Fibroblast of skin of left biceps (primary cell): ENCODE results near the gene TUBAL3.
"Not testable (repeated sequence)": the region's sequence is repeated elsewhere in the genome, so short reads cannot be mapped to it uniquely, and the experiment has no call there.

Source experiments
- DNase-seq, 2 experiments: peaks; one replicate each; pipeline ENCODE4 v3.0.0-alpha.2; 2013; ENCODE audit warnings: low read depth in 2 of 2

Gene TUBAL3

GRCh38 chr10:5423771-5424170 is 19.1 kb upstream of the TUBAL3 start:
- no peak for DNase-seq

GRCh38 chr10:5419466-5420094 is 15.0 kb upstream of the TUBAL3 start:
- no peak for DNase-seq

GRCh38 chr10:5418584-5418983 is 14.0 kb upstream of the TUBAL3 start:
- no peak for DNase-seq

- no peak for DNase-seq
Observed at GRCh38 chr10:5416981-5417380, 12.4 kb upstream of the TUBAL3 start.

- DNase-seq = peak in 1 of 2 experiments; percentile 13
Observed at GRCh38 chr10:5413012-5413938, 8.6 kb upstream of the TUBAL3 start.

- DNase-seq = peak; percentile 53 to 56
Observed at GRCh38 chr10:5412277-5412941, 7.8 kb upstream of the TUBAL3 start, which contains the start of gene NET1. NET1 (plus strand) TSS chr10:5412557; CDS start chr10:5412693, 136 bp downstream.

- no peak for DNase-seq
Observed at GRCh38 chr10:5411941-5412276, 7.3 kb upstream of the TUBAL3 start.

GRCh38 chr10:5410787-5411186 is 6.2 kb upstream of the TUBAL3 start:
- not testable (repeated sequence) for DNase-seq

- DNase-seq = no peak
Observed at GRCh38 chr10:5406918-5407317, 2.3 kb upstream of the TUBAL3 start.

- DNase-seq = no peak
Observed at GRCh38 chr10:5402798-5403197, 1.8 kb downstream of the TUBAL3 start.

- DNase-seq = no peak
Observed at GRCh38 chr10:5400468-5401240, 4.0 kb downstream of the TUBAL3 start.

- no peak for DNase-seq
Observed at GRCh38 chr10:5399332-5399731, 5.3 kb downstream of the TUBAL3 start.

GRCh38 chr10:5396556-5397300 is 7.9 kb downstream of the TUBAL3 start:
- DNase-seq = no peak

- DNase-seq = no peak
Observed at GRCh38 chr10:5395168-5395567, 9.5 kb downstream of the TUBAL3 start.

- no peak for DNase-seq
Observed at GRCh38 chr10:5393529-5393928, 11.1 kb downstream of the TUBAL3 start.

GRCh38 chr10:5391790-5392189 is 12.8 kb downstream of the TUBAL3 start:
- no peak for DNase-seq

- no peak for DNase-seq
Observed at GRCh38 chr10:5390607-5391205, 13.9 kb downstream of the TUBAL3 start.

GRCh38 chr10:5387169-5387568 is 17.5 kb downstream of the TUBAL3 start:
- DNase-seq = no peak

GRCh38 chr10:5385224-5385623 is 19.4 kb downstream of the TUBAL3 start:
- no peak for DNase-seq

- DNase-seq = no peak
Observed at GRCh38 chr10:5381187-5381586, 23.4 kb downstream of the TUBAL3 start.

GRCh38 chr10:5380395-5380794 is 24.2 kb downstream of the TUBAL3 start:
- not testable (repeated sequence) for DNase-seq
